Central memory CD8-positive, alpha-beta T cell (primary cell): ENCODE results near the gene ADGRA1.

Experiments
- ATAC-seq: fragments of 150-1000 bp; cut with Tn5 transposase; replicated peaks from 2 replicates; pipeline ENCODE4 v1.10.0; 2022; ENCODE audit warnings: mild to moderate bottlenecking, moderate FRiP score, moderate number of reproducible peaks; ENCODE audit not compliant: poor library complexity, severe bottlenecking; ENCODE audit errors: extremely low read depth
- DNase-seq, 2 donors: peaks; one replicate each; pipeline ENCODE4 v3.0.0; 2021; ENCODE audit warnings: low spot score in 2 of 2
- H3K27ac Mint-ChIP-seq: one replicate; pipeline ENCODE4 v1.8.0; 2022; ENCODE audit warnings: low read depth, mild to moderate bottlenecking, moderate library complexity, mixed read lengths
- H3K27me3 Mint-ChIP-seq: one replicate; pipeline ENCODE4 v1.8.0; 2022; ENCODE audit warnings: mixed read lengths
- H3K36me3 Mint-ChIP-seq: one replicate; pipeline ENCODE4 v1.8.0; 2022; ENCODE audit warnings: mild to moderate bottlenecking, moderate library complexity, mixed read lengths; ENCODE audit not compliant: insufficient read depth
- H3K4me1 Mint-ChIP-seq: one replicate; pipeline ENCODE4 v1.8.0; 2022; ENCODE audit warnings: mixed read lengths
- H3K4me3 Mint-ChIP-seq: one replicate; pipeline ENCODE4 v1.8.0; 2022; ENCODE audit warnings: mild to moderate bottlenecking, moderate library complexity, mixed read lengths
- H3K9me3 Mint-ChIP-seq: one replicate; pipeline ENCODE4 v1.8.0; 2022; ENCODE audit warnings: mixed read lengths

ADGRA1 gene

DNA sequence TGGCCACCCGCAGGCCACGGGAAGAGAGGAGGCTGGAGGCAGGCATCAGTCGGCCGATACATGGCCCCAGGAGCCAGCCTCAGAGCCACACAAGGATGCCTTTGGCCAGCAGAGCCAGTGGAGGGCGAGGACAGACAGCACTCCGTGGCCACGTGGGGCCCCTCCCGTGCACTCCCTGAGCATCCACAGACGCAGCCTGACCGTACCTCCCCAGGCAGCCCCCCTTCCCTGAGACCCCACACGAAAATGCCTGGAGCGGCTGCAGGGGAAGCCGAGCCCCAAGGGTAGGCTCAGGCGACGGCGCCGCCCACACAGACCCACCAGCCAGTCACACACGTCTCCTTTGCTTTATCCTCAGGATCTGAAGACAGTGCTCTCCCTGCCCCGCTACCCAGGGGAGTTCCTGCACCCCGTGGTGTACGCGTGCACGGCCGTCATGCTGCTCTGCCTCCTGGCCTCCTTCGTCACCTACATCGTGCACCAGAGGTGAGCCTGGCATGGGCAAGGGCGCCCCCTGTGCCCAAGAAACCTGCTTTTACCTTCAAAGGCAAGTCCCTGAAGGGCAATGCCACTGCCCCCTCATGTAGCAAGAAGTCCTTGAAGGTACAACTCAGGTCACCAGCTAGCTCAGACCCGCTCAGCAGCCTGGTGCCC lies 9.0 kb downstream of the ADGRA1 start:
- ATAC-seq (no peak), DNase-seq (no peak)
- Mint-ChIP-seq H3K9me3 (no peaks in the 10 kb centered on the region), H3K27me3 (peaks cover 16% of the 10 kb centered on the region), H3K36me3 (no peaks in the 10 kb centered on the region), H3K4me1 (no peaks in the 10 kb centered on the region), H3K27ac (no peak overlapping the region), H3K4me3 (no peak overlapping the region)

DNA sequence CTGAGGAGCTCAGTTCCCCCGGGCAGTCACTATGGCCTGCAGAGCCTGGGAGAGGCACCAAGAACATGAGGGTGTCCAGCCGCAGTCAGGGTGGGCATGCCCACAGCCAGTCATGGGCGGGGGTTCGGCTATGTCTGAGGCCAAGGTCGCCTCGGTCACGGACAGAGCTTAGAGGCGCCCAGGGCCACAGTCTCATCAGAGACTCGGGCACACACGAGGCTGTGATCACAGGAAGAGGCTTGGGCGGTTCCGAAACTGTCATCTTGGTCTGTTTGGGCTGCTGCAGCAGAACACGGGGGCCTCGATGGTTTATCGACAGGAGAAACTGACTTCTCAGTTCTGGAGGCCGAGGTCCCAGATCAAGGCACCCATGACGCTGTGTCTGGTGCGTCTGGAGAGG lies 9.7 kb downstream of the ADGRA1 start:
- DNase-seq, result no peak
- H3K4me1 Mint-ChIP-seq, result no peaks in the 10 kb centered on the region

DNA sequence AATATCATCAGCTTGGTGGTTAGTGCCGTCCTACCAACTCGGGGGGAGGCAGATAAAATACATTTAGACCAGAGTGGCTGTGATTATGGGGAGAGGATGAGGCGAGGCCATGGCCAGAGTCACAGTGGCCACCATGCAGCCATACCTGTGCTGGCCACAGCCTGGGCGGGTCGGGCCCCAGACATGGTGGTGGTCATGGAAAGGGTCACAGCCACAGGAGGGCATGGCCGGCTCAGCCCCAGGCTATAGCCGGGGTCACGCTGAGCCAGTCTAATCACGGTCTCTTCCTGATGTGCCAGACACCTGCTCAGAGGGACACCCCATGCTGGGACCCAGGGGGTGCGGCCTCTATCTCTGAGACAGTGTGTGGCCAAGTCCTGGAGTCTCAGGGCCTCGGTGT lies 10.2 kb downstream of the ADGRA1 start:
- no peak overlapping the region for H3K27ac Mint-ChIP-seq

More for the DNA sequence above, 9.7 kb downstream of the ADGRA1 start:
- ATAC-seq, result no peak
- Mint-ChIP-seq H3K4me3 (no peak overlapping the region), H3K27me3 (peaks cover 20% of the 10 kb centered on the region), H3K9me3 (no peaks in the 10 kb centered on the region), H3K27ac (no peak overlapping the region), H3K36me3 (no peaks in the 10 kb centered on the region)

DNA sequence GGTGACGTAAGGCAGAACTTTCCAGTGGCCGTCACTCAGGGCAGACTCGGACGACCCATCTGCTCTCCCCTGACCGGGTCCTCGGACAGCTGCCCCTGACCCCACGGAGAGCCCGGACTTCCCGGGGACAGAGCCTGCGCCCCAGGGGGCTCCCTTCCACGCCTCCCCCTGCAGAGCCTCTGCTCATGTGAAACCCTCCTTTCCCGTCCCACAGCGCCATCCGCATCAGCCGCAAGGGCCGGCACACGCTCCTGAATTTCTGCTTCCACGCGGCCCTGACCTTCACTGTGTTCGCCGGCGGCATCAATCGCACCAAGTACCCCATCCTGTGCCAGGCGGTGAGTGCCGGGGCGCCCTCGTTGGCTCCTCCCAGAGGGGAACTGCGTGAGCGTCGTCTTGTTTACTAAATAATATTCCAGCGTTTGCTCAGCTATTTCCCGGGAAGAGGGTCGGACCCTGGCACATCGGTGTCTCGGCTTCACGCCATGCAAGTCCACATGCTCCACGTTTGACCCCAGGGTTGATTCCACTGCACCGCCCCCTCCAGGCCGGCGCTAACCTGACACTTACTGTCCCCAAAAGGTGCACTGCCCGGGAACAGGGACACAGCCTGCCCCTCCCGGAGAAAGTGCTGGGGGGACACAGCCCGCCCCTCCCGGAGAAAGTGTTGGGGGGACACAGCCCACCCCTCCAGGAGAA lies 10.9 kb downstream of the ADGRA1 start:
- no peak overlapping the region for H3K27ac Mint-ChIP-seq
- H3K4me3 Mint-ChIP-seq, result no peak overlapping the region
- H3K27me3 Mint-ChIP-seq, result peaks cover 20% of the 10 kb centered on the region
- DNase-seq, result no peak
- no peaks in the 10 kb centered on the region for H3K9me3 Mint-ChIP-seq
- H3K36me3 Mint-ChIP-seq, result no peaks in the 10 kb centered on the region
- no peaks in the 10 kb centered on the region for H3K4me1 Mint-ChIP-seq
- ATAC-seq, result no peak

More for the DNA sequence above, 10.2 kb downstream of the ADGRA1 start:
- H3K27me3 Mint-ChIP-seq, result peaks cover 20% of the 10 kb centered on the region
- no peaks in the 10 kb centered on the region for H3K9me3 Mint-ChIP-seq
- H3K4me1 Mint-ChIP-seq, result no peaks in the 10 kb centered on the region
- H3K36me3 Mint-ChIP-seq, result no peaks in the 10 kb centered on the region
- no peak for ATAC-seq
- no peak overlapping the region for H3K4me3 Mint-ChIP-seq
- DNase-seq, result no peak

DNA sequence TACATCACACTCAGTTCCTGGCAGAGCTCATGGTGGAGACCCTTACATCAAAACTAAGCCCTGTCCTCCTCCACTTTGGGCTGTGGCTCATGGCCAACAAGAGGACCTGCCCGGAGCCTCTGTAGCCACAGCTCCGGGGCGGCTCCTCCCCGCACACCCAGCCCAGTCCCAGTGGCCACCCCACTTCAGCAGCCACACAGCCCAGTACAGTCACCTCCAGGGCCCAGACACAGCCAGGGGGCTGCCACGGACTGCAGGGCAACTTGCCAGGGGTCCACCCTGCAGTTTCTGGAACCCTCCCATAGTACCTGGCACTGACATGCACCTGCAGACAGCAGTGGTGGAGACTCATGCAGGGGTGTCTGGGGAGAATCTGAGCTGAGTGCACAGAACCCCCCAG lies 11.8 kb downstream of the ADGRA1 start:
- peaks cover 20% of the 10 kb centered on the region for H3K27me3 Mint-ChIP-seq
- H3K27ac Mint-ChIP-seq, result no peak overlapping the region
- no peaks in the 10 kb centered on the region for H3K9me3 Mint-ChIP-seq
- H3K4me1 Mint-ChIP-seq, result no peaks in the 10 kb centered on the region
- DNase-seq (no peak), ATAC-seq (no peak)
- H3K4me3 Mint-ChIP-seq, result no peak overlapping the region
- no peaks in the 10 kb centered on the region for H3K36me3 Mint-ChIP-seq

DNA sequence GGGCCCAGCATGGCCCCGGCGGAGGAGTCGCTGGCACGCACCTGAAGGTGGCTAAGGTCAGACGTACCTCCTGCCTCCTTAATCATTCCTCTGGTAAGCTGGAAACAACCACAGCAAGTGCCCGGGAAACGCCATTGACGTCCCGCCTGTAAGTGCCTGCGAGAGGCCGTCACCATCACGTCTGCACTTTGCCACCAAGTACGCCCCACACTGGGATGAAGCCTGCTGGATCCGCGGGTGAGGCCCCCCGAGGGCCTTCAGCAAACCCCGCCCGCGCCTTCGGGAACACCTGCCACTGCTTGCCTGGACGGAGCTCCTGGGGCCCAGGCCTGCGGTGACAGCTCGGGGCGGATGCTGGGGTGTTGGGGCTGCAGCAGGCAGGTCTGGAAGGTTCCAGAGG lies 12.5 kb downstream of the ADGRA1 start:
- H3K4me3 Mint-ChIP-seq, result no peak overlapping the region
- ATAC-seq, result no peak
- no peak for DNase-seq
- H3K9me3 Mint-ChIP-seq, result no peaks in the 10 kb centered on the region
- H3K4me1 Mint-ChIP-seq, result no peaks in the 10 kb centered on the region
- peaks cover 20% of the 10 kb centered on the region for H3K27me3 Mint-ChIP-seq
- no peak overlapping the region for H3K27ac Mint-ChIP-seq
- no peaks in the 10 kb centered on the region for H3K36me3 Mint-ChIP-seq

DNA sequence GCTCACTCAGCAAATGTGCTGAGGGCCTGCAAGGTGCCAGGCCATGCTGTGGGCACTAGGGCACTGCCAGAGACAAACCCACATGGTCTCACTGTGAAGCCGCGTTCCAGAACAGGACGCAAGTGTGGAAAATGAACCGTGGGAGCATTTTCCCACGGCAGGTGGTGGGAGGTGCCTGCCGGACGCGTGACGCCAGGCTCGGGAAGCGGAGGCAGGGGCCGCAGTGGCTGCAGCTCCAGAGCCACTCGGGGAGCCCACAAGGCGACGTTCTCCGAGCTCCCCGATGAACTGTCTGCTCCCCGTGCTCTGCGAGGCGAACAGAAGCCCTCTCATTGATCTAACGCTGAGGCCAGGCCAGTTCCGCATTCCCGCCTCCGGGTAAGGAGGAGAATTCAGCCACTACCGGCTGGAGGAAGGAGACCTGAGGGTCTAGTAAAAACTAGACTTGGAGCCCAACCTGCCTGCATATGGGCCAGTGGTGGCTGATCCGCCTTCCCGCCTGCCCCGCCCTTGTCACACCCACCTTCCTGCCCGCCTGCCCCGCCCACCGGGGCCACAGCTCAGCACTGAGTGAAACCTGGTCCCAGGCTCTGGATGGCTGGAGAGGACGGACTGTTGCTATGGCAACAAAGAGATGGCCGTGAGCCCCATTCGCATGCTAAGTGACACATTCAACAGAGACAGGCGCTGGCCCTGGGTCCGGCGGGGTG lies 13.1 kb downstream of the ADGRA1 start:
- no peak overlapping the region for H3K27ac Mint-ChIP-seq
- ATAC-seq (no peak), DNase-seq (no peak)
- no peaks in the 10 kb centered on the region for H3K9me3 Mint-ChIP-seq
- H3K4me3 Mint-ChIP-seq, result no peak overlapping the region
- no peaks in the 10 kb centered on the region for H3K36me3 Mint-ChIP-seq
- peaks cover 20% of the 10 kb centered on the region for H3K27me3 Mint-ChIP-seq
- H3K4me1 Mint-ChIP-seq, result no peaks in the 10 kb centered on the region

DNA sequence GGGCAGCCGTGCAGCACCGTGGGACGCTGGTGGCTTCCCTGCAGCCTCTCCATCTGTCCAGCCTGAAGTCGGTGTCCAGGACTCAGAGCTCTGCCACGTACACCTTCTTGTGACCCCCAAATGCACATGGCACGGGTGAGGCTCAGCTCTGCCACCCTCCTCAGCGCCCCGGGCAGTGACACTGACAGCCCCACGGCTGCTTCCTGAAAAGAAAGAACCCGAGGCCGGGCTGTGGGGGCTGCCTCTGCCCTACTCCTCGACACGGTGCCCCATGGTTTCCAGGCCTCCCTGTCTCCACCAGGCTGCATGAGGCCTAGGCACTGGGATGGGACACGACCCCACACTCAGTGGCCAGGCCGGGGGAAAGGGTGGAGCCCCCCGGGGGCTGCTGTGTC lies 13.7 kb downstream of the ADGRA1 start:
- DNase-seq (no peak), ATAC-seq (no peak)
- no peaks in the 10 kb centered on the region for H3K36me3 Mint-ChIP-seq
- no peaks in the 10 kb centered on the region for H3K9me3 Mint-ChIP-seq
- peaks cover 19% of the 10 kb centered on the region for H3K27me3 Mint-ChIP-seq
- H3K4me3 Mint-ChIP-seq, result no peak overlapping the region
- H3K4me1 Mint-ChIP-seq, result no peaks in the 10 kb centered on the region
- H3K27ac Mint-ChIP-seq, result no peak overlapping the region

DNA sequence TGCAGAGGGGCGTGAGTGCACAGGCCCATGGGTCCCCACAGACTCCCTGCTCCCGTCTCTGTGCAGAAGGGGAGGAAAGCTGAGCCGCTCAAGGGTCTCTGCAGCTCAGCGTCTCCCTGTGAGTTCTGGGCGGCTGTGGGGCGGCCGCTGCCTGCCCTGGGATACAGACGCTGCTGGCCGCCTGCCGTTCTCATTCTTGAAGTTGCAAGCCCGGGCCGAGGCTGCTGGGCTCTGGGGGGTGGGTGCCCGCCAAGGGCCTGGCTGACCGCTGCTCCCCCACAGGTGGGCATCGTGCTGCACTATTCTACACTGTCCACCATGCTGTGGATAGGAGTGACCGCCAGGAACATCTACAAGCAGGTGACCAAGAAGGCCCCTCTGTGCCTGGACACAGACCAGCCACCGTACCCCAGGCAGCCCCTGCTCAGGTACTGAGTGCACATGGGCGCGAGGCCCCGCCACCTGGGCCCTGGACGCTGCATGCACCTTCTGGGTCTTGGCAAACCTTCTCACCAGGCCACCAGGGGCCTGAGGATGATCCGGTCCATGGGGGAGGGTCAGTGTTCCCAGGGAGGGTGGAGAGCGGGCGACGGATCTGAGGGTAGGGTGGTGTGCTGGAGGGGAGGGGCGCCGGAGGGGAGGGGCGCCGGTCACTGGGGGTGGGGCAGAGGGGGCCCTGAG lies 14.8 kb downstream of the ADGRA1 start:
- Mint-ChIP-seq H3K27me3 (peaks cover 10% of the 10 kb centered on the region), H3K27ac (no peak overlapping the region), H3K4me1 (no peaks in the 10 kb centered on the region), H3K9me3 (peaks cover 9% of the 10 kb centered on the region), H3K4me3 (no peak overlapping the region), H3K36me3 (no peaks in the 10 kb centered on the region)
- no peak for DNase-seq
- no peak for ATAC-seq

DNA sequence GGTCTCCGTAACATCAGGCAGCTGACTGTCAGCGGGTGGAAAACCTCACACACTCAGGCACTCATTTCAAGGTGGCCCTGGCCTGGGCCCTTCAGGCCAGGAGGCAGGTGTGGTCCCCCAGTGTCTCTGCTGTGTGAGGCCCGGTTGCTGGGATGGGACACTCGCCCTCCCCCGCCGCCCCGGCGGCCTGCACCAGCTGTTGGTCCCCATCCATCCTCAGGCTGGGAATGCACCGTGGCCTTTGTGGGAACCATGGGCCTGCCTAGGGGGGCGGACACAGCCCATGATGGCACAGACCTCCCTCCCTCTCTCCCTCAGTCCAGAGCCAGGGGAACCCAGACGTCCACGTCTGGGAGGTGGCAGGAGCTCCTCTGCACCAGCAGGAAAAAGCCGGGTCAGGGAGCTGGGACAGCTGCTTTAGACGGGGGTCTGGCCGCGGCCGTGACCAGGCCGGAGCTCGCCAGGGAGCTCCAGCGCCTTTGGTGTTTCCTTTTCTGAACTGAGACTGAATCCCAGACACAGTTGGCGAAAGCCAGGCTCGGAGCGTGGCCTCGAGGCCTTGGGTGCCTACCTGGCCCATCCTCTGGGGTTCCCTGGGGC lies 15.7 kb downstream of the ADGRA1 start:
- ATAC-seq, result no peak
- H3K36me3 Mint-ChIP-seq, result no peaks in the 10 kb centered on the region
- no peak overlapping the region for H3K4me3 Mint-ChIP-seq
- no peaks in the 10 kb centered on the region for H3K4me1 Mint-ChIP-seq
- H3K27ac Mint-ChIP-seq, result no peak overlapping the region
- H3K9me3 Mint-ChIP-seq, result peaks cover 11% of the 10 kb centered on the region
- no peak for DNase-seq
- H3K27me3 Mint-ChIP-seq, result peaks cover 10% of the 10 kb centered on the region

DNA sequence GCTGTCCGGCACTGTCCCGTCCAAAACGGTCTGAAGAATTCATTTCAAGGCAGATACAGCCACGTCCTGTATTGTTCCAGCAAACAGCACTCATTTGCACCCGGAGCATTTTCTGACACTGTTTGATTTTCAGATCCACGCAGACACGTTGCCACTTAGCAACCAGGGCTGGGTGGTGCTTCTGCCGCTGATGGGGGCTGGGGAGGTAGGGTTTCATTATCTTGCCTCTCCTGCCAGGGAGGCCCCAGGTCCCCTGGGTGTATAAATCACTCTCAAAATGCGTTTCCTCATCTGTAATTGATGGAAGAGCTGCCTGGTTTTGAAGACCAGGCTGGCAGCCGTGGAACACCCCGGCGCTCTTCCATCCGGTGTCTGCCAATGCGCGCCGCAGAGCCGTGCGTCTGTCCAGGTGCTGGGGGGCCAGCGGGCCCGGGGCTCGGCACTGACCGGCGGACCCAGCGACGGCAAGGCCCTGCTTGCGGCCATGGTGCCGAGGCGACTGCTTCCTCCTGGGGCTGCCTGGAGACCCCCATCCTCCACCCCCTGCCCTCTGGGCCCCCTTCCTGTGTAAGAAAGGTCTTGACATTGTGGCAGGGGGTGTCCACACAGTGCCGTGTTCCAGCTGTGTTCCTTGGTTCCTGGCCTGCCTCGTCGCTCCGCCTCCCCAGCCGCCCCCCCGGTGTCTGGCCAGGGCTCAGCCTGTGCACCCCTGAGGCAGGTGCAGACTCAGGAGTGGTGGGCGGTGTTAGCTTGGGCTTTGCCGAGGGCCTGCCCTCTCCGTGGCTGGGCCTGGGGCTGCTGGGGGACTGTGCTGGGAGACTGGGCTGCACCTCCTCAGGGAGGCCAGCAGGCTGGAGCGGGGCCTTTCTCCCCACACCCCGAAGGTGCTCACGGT lies 16.6 kb downstream of the ADGRA1 start:
- DNase-seq, result no peak
- no peaks in the 10 kb centered on the region for H3K36me3 Mint-ChIP-seq
- H3K27ac Mint-ChIP-seq, result no peak overlapping the region
- ATAC-seq, result no peak
- H3K4me1 Mint-ChIP-seq, result no peaks in the 10 kb centered on the region
- no peak overlapping the region for H3K4me3 Mint-ChIP-seq
- H3K9me3 Mint-ChIP-seq, result peaks cover 11% of the 10 kb centered on the region
- peaks cover 10% of the 10 kb centered on the region for H3K27me3 Mint-ChIP-seq
